B cell (primary cell): Measurements from ENCODE around the gene CCDC97.

ENCODE experiments used
- EZH2 ChIP-seq: IDR thresholded peaks from 2 replicates; pipeline ENCODE4 v1.6.1; 2012; ENCODE audit warnings: borderline replicate concordance, low read depth, mild to moderate bottlenecking, moderate library complexity, low read length; ENCODE audit not compliant: insufficient read depth, poor library complexity, severe bottlenecking
- TF ChIP-seq, protein P1 (sequence below): fragments of 200-600 bp; IDR thresholded peaks from one replicate; pipeline ENCODE4 v1.8.0; 2022; ENCODE audit warnings: antibody characterized with exemption, mild to moderate bottlenecking

DNA sequence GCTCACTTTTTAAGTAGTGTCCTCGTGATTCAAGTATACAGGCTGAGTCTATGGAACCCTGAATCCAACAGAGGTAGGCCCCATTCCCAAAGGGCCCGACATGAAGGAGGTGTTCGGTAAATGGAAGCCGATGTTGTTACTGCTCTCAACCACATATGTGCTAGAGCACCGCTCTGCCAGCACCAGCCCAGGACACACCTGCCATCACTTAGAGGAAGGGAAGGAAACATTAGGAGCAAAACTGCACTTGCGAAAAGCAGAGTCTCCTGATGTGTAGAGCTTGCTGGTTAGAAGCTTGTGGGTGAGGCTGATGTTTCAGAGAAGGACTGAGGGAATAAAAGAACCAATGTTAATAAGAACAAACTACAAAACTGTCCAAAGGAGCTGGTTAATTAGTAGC lies 9.4 kb upstream of the CCDC97 start:
- TF ChIP-seq, protein P1, sequence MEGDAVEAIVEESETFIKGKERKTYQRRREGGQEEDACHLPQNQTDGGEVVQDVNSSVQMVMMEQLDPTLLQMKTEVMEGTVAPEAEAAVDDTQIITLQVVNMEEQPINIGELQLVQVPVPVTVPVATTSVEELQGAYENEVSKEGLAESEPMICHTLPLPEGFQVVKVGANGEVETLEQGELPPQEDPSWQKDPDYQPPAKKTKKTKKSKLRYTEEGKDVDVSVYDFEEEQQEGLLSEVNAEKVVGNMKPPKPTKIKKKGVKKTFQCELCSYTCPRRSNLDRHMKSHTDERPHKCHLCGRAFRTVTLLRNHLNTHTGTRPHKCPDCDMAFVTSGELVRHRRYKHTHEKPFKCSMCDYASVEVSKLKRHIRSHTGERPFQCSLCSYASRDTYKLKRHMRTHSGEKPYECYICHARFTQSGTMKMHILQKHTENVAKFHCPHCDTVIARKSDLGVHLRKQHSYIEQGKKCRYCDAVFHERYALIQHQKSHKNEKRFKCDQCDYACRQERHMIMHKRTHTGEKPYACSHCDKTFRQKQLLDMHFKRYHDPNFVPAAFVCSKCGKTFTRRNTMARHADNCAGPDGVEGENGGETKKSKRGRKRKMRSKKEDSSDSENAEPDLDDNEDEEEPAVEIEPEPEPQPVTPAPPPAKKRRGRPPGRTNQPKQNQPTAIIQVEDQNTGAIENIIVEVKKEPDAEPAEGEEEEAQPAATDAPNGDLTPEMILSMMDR = no peak
- TF ChIP-seq EZH2 = no peak
